HFF-Myc (cell line): ENCODE results near the gene DFFB.

Source experiments
- DNase-seq: peaks from one replicate; pipeline ENCODE4 v3.0.0-alpha.2; 2011; ENCODE audit warnings: low read depth; ENCODE audit errors: extremely low read depth
- H3K4me3 ChIP-seq: replicated peaks from 2 replicates; pipeline ENCODE4 v1.5.1; 2011; ENCODE audit warnings: low read depth, mild to moderate bottlenecking, control low read depth, low read length
- TF ChIP-seq, protein P1 (sequence below): IDR thresholded peaks from 2 replicates; pipeline ENCODE4 v1.5.1; 2012; ENCODE audit warnings: mild to moderate bottlenecking, low read depth, low read length, control low read depth; ENCODE audit errors: missing control alignments

DFFB gene

DNA sequence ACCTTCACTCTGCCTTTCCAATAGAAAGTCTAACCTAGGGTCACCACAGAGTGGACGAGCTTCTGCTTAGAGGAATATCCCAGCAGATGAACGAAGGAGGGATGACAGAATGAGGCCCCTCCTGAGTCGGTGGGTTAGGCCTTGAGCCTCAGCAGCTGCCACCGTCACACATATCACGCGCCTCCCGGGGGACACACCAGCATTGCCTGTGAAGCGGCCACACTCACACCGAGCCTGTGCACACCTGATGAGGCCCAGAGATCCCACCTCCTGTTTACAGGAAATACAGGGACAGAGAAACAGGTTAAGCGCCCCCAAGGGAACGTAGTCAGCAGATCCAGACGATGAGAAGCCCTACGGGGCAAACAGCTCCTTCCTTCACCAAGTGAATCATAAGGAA is 35.8 kb upstream of the DFFB start:
- H3K4me3 ChIP-seq = no peak overlapping the region
- TF ChIP-seq, protein P1, sequence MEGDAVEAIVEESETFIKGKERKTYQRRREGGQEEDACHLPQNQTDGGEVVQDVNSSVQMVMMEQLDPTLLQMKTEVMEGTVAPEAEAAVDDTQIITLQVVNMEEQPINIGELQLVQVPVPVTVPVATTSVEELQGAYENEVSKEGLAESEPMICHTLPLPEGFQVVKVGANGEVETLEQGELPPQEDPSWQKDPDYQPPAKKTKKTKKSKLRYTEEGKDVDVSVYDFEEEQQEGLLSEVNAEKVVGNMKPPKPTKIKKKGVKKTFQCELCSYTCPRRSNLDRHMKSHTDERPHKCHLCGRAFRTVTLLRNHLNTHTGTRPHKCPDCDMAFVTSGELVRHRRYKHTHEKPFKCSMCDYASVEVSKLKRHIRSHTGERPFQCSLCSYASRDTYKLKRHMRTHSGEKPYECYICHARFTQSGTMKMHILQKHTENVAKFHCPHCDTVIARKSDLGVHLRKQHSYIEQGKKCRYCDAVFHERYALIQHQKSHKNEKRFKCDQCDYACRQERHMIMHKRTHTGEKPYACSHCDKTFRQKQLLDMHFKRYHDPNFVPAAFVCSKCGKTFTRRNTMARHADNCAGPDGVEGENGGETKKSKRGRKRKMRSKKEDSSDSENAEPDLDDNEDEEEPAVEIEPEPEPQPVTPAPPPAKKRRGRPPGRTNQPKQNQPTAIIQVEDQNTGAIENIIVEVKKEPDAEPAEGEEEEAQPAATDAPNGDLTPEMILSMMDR = no peak
- no peak for DNase-seq

DNA sequence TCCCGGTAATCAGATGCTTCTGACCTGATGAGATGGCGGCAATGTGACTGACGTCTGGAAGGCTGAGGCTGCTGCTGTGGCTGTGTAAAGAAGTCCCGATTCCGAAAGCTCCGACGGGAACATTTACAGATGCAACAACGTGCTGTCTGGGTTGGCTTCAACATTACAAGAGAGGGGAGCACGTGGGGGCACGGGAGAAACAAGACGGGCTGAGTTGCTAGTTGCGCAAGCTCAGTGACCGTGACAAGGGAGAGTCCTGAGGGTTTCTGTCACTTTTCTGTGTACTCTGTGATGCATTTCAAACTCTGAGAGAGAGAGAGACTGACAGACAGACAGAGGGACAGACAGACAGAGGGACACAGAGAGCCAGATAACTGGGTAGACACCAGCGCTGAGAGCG is 35.4 kb upstream of the DFFB start:
- no peak overlapping the region for H3K4me3 ChIP-seq
- no peak for DNase-seq
- TF ChIP-seq, protein P1 = no peak

DNA sequence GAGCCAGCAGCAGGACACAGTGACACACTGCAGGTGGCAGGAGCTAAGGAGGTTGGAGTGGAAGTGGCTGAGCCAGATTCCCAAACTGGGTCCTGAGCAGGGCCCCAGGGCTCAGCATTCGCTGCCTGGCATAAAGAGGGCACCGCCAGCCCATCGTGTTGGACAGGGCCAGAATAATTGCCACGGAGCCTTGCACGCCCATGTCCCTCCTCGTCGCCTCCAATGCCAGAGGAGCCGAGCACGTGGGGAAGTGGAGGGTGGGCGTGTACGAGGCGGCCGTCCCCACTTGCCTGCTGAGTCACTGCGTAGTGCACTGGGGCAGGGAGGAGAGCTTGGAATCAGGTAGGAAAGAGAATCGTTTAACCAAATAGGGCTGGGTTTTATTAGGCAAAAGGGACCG is 34.9 kb upstream of the DFFB start:
- no peak overlapping the region for H3K4me3 ChIP-seq
- TF ChIP-seq, protein P1 = no peak
- no peak for DNase-seq

GRCh38 chr1:3824650-3825049 is 32.6 kb upstream of the DFFB start:
- no peak for DNase-seq
- TF ChIP-seq, protein P1 = no peak
- H3K4me3 ChIP-seq = no peak overlapping the region

GRCh38 chr1:3825356-3825755 is 31.9 kb upstream of the DFFB start:
- TF ChIP-seq, protein P1 = no peak
- H3K4me3 ChIP-seq = no peak overlapping the region
- DNase-seq = no peak

DNA sequence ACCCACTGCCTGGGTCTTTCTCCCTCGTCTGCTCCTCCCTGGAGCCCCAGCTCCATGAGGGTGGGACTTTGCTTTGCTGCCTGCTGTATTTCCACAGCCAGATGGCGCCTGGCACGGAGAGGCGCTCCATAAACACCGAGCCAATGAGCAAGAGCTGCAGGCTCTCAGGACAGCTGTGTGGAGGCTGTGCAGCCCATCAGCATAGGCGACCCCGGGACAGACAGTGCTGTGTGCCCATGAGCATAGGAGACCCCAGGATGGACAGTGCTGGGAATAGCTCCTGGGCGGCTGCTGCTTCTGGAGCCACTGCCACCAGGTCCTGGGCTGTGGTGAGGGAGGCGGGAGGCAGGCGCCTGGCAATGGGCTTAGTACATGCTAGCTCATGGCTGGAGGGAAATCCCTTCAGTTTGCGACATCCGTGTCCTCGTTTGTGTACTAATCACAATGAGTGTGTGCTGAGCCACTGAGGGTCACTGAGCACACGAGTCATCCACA is 29.4 kb upstream of the DFFB start:
- DNase-seq = no peak
- no peak overlapping the region for H3K4me3 ChIP-seq
- TF ChIP-seq, protein P1 = no peak

DNA sequence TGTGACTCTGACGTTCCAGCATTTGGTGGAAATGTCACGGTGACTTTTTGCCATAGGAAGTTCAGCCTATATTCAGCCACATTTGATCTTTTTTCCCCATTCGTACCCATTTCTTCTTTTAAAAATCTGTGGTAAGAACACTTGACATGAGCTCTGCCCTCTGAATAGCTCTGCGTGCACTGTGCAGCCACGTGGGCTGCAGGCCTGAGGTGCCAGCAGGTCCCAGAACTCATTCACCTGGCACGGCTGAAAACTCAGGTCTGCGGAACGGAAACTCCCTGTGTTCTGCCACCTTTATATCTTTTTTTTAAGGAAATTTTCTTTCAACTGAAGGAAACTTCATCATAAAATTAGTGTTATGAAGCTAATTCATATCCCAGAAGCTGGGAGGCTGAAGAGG is 28.9 kb upstream of the DFFB start:
- DNase-seq = no peak

More for the DNA sequence above, 28.9 kb upstream of the DFFB start:
- TF ChIP-seq, protein P1 = no peak
- no peak overlapping the region for H3K4me3 ChIP-seq
